Osteoblast (primary cell): ENCODE results near the gene ADARB2. TPM values are rescaled to one million over a fixed set of nuclear protein-coding genes. Genes with fewer than 3 reads are reported as not detected.

Experiments
- DNase-seq: peaks from one replicate; pipeline ENCODE4 v3.0.0; 2011; ENCODE audit warnings: low spot score, mixed read lengths; ENCODE audit not compliant: insufficient read length; ENCODE audit errors: missing footprints
- H2AFZ ChIP-seq: 2 replicates; pipeline ENCODE4 v1.6.0; 2011; ENCODE audit warnings: mild to moderate bottlenecking, low read length
- H3K27ac ChIP-seq: 2 replicates; pipeline ENCODE4 v1.5.1; 2011; ENCODE audit warnings: mild to moderate bottlenecking, low read depth, low read length, moderate library complexity
- H3K27me3 ChIP-seq: 2 replicates; pipeline ENCODE4 v1.6.0; 2012; ENCODE audit warnings: mild to moderate bottlenecking, control low read depth, inconsistent platforms, low read length, moderate library complexity; ENCODE audit not compliant: insufficient read depth
- H3K36me3 ChIP-seq: 2 replicates; pipeline ENCODE4 v1.5.1; 2011; ENCODE audit warnings: mild to moderate bottlenecking, low read length, control low read depth, moderate library complexity; ENCODE audit not compliant: insufficient read depth
- H3K4me1 ChIP-seq: 2 replicates; pipeline ENCODE4 v1.5.1; 2011; ENCODE audit warnings: mild to moderate bottlenecking, low read length, control low read depth, moderate library complexity; ENCODE audit not compliant: insufficient read depth
- H3K4me2 ChIP-seq: 2 replicates; pipeline ENCODE4 v1.6.0; 2011; ENCODE audit warnings: mild to moderate bottlenecking, low read length; ENCODE audit not compliant: insufficient read depth
- H3K4me3 ChIP-seq: fragments of 200-600 bp; sonication (generic); 3 replicates; pipeline ENCODE4 v1.5.1; 2012; ENCODE audit warnings: mild to moderate bottlenecking, low read length, inconsistent platforms; ENCODE audit not compliant: insufficient read depth
- H3K79me2 ChIP-seq: 2 replicates; pipeline ENCODE4 v1.6.0; 2012; ENCODE audit warnings: mild to moderate bottlenecking, low read length, control low read depth, inconsistent platforms; ENCODE audit not compliant: insufficient read depth
- H3K9me3 ChIP-seq: 2 replicates; pipeline ENCODE4 v1.5.1; 2011; ENCODE audit warnings: low read depth, low read length, control low read depth
- H4K20me1 ChIP-seq: 2 replicates; pipeline ENCODE4 v1.6.0; 2012; ENCODE audit warnings: mild to moderate bottlenecking, low read length, control low read depth; ENCODE audit not compliant: insufficient read depth
- total RNA-seq: library from RNA; depleted of rRNA; stranded (reverse); fragments of >200 nt; gene quantifications from 2 replicates; pipeline ENCODE4 v1.2.3, GENCODE V29; 2012
- TF ChIP-seq, protein P1 (sequence below): IDR thresholded peaks from 2 replicates; pipeline ENCODE4 v1.5.1; 2011; ENCODE audit warnings: mild to moderate bottlenecking, low read depth, low read length, moderate library complexity; ENCODE audit errors: extremely low read depth

Gene ADARB2
- total RNA-seq, 1 donor, result not detected

DNA sequence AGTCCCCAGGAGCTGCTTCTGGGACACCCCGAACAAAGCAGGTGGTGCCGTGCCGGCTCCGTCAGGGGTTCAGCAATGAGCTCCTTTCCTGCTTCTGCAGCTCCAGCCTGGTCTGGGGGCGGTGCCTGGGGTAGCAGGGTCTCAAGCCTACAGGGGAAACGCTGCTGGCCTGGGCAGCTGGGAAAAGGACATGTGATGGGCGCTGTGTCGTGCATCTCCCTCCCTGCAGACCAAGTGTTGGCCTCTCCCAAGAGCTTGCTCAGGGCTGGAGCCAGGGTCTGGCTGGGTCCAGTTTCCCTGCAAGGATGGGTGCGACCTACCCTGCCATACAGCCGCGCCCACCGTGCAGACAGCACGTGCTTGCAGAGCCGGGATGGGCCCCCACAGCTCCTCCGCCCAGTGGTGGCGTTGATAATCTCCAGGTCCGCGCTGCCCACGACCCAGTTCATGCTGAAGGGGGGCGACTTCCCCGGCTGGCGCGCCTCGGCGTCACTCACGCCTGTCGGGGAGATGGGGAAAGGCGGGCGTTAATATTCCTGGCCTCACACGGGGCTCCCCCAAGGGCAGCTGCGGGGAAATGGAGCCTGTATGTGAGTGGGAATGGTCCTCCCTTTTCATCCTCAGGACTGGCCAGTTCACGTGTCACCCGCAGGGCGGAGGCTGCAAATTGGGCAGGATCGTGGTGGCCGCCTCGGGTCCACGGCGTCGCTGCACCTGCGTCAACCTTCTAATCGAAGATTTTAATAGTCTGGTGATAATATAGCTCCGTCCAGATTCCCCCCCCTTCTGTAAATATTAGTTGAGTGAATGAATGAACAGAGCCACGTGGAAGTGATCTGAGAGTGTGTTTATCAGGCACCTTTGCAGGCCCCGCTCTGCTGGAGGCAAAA lies 552.5 kb downstream of the ADARB2 start:
- H3K4me1 ChIP-seq, result no peaks in the 10 kb centered on the region
- no peak overlapping the region for H3K4me3 ChIP-seq
- H3K4me2 ChIP-seq, result no peak overlapping the region
- no peak overlapping the region for H3K27ac ChIP-seq
- no peaks in the 10 kb centered on the region for H3K36me3 ChIP-seq
- DNase-seq, result no peak
- H3K79me2 ChIP-seq, result no peaks in the 10 kb centered on the region
- no peak overlapping the region for H2AFZ ChIP-seq
- H4K20me1 ChIP-seq, result no peaks in the 10 kb centered on the region
- H3K9me3 ChIP-seq, result no peaks in the 10 kb centered on the region
- H3K27me3 ChIP-seq, result no peaks in the 10 kb centered on the region
- TF ChIP-seq, protein P1, sequence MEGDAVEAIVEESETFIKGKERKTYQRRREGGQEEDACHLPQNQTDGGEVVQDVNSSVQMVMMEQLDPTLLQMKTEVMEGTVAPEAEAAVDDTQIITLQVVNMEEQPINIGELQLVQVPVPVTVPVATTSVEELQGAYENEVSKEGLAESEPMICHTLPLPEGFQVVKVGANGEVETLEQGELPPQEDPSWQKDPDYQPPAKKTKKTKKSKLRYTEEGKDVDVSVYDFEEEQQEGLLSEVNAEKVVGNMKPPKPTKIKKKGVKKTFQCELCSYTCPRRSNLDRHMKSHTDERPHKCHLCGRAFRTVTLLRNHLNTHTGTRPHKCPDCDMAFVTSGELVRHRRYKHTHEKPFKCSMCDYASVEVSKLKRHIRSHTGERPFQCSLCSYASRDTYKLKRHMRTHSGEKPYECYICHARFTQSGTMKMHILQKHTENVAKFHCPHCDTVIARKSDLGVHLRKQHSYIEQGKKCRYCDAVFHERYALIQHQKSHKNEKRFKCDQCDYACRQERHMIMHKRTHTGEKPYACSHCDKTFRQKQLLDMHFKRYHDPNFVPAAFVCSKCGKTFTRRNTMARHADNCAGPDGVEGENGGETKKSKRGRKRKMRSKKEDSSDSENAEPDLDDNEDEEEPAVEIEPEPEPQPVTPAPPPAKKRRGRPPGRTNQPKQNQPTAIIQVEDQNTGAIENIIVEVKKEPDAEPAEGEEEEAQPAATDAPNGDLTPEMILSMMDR, result no peak

DNA sequence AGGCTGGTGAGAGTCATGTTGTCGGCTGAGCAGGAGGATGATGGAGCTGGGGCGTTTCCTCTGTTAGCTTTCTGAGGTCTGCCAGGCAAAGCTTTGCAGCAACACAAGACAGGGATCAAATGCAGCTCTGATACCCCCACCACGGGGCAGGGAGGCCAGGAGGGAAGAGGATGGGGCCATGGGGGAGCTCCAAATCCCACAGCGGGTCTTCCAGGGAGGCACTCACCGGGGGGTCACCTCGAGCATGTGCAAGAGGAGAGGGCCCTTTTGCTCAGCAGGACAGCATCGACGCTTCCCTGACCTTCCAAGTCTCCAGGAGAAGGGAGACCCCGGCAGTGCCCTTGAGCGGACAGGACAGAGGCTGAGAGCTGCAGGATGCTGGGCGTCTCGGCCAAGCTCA lies 553.6 kb downstream of the ADARB2 start:
- no peak overlapping the region for H3K4me2 ChIP-seq
- DNase-seq, result no peak
- H3K4me1 ChIP-seq, result no peaks in the 10 kb centered on the region
- H3K4me3 ChIP-seq, result no peak overlapping the region
- H3K79me2 ChIP-seq, result no peaks in the 10 kb centered on the region
- H4K20me1 ChIP-seq, result no peaks in the 10 kb centered on the region
- no peaks in the 10 kb centered on the region for H3K27me3 ChIP-seq
- TF ChIP-seq, protein P1, result no peak
- no peak overlapping the region for H2AFZ ChIP-seq
- no peaks in the 10 kb centered on the region for H3K36me3 ChIP-seq
- H3K27ac ChIP-seq, result no peak overlapping the region
- H3K9me3 ChIP-seq, result no peaks in the 10 kb centered on the region

DNA sequence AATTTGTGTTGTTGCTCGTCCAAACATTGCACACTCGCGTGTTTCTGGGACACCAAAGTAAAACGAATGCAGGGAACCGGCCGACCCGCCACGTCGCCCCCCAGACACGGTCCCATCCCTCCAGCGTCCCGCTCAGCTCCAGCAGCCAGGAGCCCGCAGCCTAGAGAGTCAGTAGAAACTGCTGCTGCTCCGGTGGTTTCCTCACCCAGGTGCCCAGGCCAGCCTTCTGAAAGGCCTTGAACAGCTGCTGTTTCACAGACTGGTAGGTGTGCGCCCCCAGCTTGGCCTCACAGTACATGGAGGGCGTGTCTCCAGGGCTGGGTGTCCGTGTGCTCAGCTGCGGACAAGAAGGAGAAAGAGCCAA lies 554.3 kb downstream of the ADARB2 start:
- H3K27me3 ChIP-seq, result no peaks in the 10 kb centered on the region
- TF ChIP-seq, protein P1, result no peak

DNA sequence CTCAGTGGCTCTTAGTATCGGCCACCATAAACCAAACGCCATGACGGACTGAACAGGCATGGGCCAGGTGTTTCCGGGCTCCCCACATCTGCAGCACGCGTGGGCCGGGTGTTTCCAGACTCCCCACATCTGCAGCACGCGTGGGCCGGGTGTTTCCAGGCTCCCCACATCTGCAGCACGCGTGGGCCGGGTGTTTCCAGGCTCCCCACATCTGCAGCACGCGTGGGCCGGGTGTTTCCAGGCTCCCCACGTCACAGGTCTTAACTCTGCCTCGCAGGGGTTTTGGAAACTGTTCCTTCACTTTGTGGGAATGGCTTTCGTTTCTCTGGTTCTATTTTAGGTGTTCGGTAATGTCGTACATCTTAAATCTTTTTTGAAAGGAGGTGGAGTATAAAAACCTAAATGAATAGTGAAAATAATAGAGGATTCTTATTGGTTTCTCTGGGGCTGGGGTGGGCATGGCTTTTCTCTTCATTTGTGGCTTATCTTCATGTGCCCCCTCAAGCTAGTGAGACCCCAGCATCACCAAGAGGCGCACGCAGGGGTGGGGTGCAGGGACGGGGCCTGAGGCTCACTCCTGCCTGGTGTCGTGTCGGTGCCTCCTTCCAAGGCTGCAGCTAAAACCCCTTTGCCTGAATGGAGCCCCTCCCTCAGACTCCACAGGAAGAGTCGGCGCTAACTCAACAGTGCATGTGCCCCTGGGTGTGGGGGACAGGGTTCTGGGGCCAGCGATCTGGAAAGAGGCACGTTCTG lies 554.9 kb downstream of the ADARB2 start:
- H3K27me3 ChIP-seq, result no peaks in the 10 kb centered on the region
- H2AFZ ChIP-seq, result no peak overlapping the region
- no peaks in the 10 kb centered on the region for H3K79me2 ChIP-seq
- TF ChIP-seq, protein P1, result no peak
- no peak overlapping the region for H3K4me3 ChIP-seq
- no peak for DNase-seq
- no peak overlapping the region for H3K27ac ChIP-seq
- no peaks in the 10 kb centered on the region for H3K36me3 ChIP-seq
- no peaks in the 10 kb centered on the region for H3K4me1 ChIP-seq
- no peak overlapping the region for H3K4me2 ChIP-seq
- no peaks in the 10 kb centered on the region for H4K20me1 ChIP-seq
- no peaks in the 10 kb centered on the region for H3K9me3 ChIP-seq

More for the DNA sequence above, 554.3 kb downstream of the ADARB2 start:
- Histone ChIP-seq H3K27ac (no peak overlapping the region), H3K4me3 (no peak overlapping the region), H3K36me3 (no peaks in the 10 kb centered on the region), H3K4me1 (no peaks in the 10 kb centered on the region), H4K20me1 (no peaks in the 10 kb centered on the region), H3K79me2 (no peaks in the 10 kb centered on the region), H2AFZ (no peak overlapping the region), H3K4me2 (no peak overlapping the region), H3K9me3 (no peaks in the 10 kb centered on the region)
- no peak for DNase-seq
